Measurements from ENCODE around the gene SPATA2. TPM values are rescaled to one million over a fixed set of nuclear protein-coding genes. Genes with fewer than 3 reads are reported as not detected.

Gene SPATA2
- total and polyA plus RNA-seq, 2 experiments from 2014 or later, result 5.3 to 9.3 TPM

DNA sequence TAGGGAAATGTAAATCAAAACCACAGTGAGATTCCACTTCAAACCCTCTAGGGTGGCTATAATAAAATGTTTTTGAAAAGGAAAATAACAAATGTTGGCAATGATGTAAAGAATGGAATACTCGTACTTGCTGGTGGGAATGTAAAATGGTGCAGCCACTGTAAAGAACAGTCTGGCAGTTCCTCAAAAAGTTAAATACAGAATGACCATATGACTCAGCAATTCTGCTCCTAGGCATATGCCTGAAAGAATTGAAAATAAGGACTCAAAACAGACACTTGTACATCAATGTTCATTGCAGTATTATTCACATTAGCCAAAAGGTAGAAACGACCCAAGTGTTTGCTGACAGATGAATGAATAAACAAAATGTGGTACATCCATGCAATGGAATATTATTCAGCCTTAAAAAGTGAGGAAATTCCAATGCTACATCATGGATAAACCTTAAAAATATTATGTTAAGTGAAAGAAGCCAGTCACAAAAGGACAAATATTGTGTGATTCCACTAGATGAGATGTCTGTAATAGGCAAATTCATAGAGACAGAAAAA, 10.6 kb upstream of the SPATA2 start (continued):
- TF ChIP-seq EZH2 (IDR thresholded peaks at IDR 0.05; ENCODE audit: low read depth, unreplicated experiment), result no peak
- TF ChIP-seq EZH2phosphoT487 (IDR thresholded peaks at IDR 0.05; ENCODE audit: unreplicated experiment), result no peak
- TF ChIP-seq, protein P1, sequence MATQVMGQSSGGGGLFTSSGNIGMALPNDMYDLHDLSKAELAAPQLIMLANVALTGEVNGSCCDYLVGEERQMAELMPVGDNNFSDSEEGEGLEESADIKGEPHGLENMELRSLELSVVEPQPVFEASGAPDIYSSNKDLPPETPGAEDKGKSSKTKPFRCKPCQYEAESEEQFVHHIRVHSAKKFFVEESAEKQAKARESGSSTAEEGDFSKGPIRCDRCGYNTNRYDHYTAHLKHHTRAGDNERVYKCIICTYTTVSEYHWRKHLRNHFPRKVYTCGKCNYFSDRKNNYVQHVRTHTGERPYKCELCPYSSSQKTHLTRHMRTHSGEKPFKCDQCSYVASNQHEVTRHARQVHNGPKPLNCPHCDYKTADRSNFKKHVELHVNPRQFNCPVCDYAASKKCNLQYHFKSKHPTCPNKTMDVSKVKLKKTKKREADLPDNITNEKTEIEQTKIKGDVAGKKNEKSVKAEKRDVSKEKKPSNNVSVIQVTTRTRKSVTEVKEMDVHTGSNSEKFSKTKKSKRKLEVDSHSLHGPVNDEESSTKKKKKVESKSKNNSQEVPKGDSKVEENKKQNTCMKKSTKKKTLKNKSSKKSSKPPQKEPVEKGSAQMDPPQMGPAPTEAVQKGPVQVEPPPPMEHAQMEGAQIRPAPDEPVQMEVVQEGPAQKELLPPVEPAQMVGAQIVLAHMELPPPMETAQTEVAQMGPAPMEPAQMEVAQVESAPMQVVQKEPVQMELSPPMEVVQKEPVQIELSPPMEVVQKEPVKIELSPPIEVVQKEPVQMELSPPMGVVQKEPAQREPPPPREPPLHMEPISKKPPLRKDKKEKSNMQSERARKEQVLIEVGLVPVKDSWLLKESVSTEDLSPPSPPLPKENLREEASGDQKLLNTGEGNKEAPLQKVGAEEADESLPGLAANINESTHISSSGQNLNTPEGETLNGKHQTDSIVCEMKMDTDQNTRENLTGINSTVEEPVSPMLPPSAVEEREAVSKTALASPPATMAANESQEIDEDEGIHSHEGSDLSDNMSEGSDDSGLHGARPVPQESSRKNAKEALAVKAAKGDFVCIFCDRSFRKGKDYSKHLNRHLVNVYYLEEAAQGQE (IDR thresholded peaks at IDR 0.05; ENCODE audit: unreplicated experiment), result no peak
- TF ChIP-seq, protein P2, sequence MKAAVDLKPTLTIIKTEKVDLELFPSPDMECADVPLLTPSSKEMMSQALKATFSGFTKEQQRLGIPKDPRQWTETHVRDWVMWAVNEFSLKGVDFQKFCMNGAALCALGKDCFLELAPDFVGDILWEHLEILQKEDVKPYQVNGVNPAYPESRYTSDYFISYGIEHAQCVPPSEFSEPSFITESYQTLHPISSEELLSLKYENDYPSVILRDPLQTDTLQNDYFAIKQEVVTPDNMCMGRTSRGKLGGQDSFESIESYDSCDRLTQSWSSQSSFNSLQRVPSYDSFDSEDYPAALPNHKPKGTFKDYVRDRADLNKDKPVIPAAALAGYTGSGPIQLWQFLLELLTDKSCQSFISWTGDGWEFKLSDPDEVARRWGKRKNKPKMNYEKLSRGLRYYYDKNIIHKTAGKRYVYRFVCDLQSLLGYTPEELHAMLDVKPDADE (IDR thresholded peaks at IDR 0.05), result no peak
- no peak for TF ChIP-seq POLR2AphosphoS5 (IDR thresholded peaks at IDR 0.05; ENCODE audit: low read depth)

DNA sequence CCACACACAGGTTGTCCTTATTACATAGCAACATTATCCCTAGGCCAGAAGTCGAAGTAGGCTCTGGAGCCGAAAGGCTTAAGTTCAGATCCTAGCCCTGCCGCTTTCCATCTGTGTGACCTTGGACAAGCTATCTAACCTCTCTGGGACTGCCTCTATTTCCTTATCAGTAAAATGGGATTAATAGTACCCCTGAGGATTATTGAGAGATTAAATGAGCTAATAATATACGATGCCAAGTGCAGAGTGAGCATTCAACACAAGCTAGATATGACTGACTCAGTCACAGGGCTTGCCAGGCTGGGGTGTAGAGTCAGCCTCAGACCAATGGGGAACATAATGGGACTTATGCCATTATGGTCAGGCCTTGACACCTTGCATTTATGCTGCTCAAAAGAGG, 8.9 kb upstream of the SPATA2 start:
- H3K36me3 Mint-ChIP-seq (ENCODE audit: low read depth), result no peaks in the 10 kb centered on the region
- H4K20me1 ChIP-seq (replicated peaks; ENCODE audit: insufficient read depth), result no peaks in the 10 kb centered on the region
- ATAC-seq, result no peak
- H3K27me3 ChIP-seq (ENCODE audit: insufficient read depth), result no peaks in the 10 kb centered on the region
- H3K4me3 ChIP-seq, result no peak overlapping the region
- H3K4me1 Mint-ChIP-seq, result 0 out of 3 replicates have a peak, but pooled peaks cover 2% of the 10 kb centered on the region
- no peaks in the 10 kb centered on the region for H3F3A ChIP-seq (replicated peaks; ENCODE audit: low read depth)
- no peak overlapping the region for H3K4me3 Mint-ChIP-seq
- H3K79me2 ChIP-seq (replicated peaks; ENCODE audit: insufficient read depth), result no peaks in the 10 kb centered on the region
- H3K4me1 ChIP-seq (ENCODE audit: insufficient read depth), result no peaks in the 10 kb centered on the region
- no peak overlapping the region for H3K4me2 ChIP-seq
- DNase-seq (ENCODE audit: low spot score), result no peak
- no peaks in the 10 kb centered on the region for H3K36me3 ChIP-seq (ENCODE audit: insufficient read depth)
- no peak overlapping the region for H3K27ac Mint-ChIP-seq
- H3K9me3 Mint-ChIP-seq, result 0 out of 3 replicates have a peak, but pooled peaks cover 4% of the 10 kb centered on the region
- H3K9me2 ChIP-seq (ENCODE audit: insufficient read depth), result no peaks in the 10 kb centered on the region
- H2AFZ ChIP-seq, result no peak overlapping the region
- H3K27me3 Mint-ChIP-seq (ENCODE audit: insufficient read depth, low read depth, poor library complexity), result peaks cover 10% of the 10 kb centered on the region
- H3K27ac ChIP-seq (ENCODE audit: low read depth), result no peak overlapping the region
- no peak for TF ChIP-seq JUNB (IDR thresholded peaks at IDR 0.05; ENCODE audit: unreplicated experiment)
- TF ChIP-seq, protein P3, sequence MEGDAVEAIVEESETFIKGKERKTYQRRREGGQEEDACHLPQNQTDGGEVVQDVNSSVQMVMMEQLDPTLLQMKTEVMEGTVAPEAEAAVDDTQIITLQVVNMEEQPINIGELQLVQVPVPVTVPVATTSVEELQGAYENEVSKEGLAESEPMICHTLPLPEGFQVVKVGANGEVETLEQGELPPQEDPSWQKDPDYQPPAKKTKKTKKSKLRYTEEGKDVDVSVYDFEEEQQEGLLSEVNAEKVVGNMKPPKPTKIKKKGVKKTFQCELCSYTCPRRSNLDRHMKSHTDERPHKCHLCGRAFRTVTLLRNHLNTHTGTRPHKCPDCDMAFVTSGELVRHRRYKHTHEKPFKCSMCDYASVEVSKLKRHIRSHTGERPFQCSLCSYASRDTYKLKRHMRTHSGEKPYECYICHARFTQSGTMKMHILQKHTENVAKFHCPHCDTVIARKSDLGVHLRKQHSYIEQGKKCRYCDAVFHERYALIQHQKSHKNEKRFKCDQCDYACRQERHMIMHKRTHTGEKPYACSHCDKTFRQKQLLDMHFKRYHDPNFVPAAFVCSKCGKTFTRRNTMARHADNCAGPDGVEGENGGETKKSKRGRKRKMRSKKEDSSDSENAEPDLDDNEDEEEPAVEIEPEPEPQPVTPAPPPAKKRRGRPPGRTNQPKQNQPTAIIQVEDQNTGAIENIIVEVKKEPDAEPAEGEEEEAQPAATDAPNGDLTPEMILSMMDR (conservative IDR thresholded peaks at IDR 0.05; ENCODE audit: low read depth in 2 of 2), result no peak
- TF ChIP-seq, protein P4, sequence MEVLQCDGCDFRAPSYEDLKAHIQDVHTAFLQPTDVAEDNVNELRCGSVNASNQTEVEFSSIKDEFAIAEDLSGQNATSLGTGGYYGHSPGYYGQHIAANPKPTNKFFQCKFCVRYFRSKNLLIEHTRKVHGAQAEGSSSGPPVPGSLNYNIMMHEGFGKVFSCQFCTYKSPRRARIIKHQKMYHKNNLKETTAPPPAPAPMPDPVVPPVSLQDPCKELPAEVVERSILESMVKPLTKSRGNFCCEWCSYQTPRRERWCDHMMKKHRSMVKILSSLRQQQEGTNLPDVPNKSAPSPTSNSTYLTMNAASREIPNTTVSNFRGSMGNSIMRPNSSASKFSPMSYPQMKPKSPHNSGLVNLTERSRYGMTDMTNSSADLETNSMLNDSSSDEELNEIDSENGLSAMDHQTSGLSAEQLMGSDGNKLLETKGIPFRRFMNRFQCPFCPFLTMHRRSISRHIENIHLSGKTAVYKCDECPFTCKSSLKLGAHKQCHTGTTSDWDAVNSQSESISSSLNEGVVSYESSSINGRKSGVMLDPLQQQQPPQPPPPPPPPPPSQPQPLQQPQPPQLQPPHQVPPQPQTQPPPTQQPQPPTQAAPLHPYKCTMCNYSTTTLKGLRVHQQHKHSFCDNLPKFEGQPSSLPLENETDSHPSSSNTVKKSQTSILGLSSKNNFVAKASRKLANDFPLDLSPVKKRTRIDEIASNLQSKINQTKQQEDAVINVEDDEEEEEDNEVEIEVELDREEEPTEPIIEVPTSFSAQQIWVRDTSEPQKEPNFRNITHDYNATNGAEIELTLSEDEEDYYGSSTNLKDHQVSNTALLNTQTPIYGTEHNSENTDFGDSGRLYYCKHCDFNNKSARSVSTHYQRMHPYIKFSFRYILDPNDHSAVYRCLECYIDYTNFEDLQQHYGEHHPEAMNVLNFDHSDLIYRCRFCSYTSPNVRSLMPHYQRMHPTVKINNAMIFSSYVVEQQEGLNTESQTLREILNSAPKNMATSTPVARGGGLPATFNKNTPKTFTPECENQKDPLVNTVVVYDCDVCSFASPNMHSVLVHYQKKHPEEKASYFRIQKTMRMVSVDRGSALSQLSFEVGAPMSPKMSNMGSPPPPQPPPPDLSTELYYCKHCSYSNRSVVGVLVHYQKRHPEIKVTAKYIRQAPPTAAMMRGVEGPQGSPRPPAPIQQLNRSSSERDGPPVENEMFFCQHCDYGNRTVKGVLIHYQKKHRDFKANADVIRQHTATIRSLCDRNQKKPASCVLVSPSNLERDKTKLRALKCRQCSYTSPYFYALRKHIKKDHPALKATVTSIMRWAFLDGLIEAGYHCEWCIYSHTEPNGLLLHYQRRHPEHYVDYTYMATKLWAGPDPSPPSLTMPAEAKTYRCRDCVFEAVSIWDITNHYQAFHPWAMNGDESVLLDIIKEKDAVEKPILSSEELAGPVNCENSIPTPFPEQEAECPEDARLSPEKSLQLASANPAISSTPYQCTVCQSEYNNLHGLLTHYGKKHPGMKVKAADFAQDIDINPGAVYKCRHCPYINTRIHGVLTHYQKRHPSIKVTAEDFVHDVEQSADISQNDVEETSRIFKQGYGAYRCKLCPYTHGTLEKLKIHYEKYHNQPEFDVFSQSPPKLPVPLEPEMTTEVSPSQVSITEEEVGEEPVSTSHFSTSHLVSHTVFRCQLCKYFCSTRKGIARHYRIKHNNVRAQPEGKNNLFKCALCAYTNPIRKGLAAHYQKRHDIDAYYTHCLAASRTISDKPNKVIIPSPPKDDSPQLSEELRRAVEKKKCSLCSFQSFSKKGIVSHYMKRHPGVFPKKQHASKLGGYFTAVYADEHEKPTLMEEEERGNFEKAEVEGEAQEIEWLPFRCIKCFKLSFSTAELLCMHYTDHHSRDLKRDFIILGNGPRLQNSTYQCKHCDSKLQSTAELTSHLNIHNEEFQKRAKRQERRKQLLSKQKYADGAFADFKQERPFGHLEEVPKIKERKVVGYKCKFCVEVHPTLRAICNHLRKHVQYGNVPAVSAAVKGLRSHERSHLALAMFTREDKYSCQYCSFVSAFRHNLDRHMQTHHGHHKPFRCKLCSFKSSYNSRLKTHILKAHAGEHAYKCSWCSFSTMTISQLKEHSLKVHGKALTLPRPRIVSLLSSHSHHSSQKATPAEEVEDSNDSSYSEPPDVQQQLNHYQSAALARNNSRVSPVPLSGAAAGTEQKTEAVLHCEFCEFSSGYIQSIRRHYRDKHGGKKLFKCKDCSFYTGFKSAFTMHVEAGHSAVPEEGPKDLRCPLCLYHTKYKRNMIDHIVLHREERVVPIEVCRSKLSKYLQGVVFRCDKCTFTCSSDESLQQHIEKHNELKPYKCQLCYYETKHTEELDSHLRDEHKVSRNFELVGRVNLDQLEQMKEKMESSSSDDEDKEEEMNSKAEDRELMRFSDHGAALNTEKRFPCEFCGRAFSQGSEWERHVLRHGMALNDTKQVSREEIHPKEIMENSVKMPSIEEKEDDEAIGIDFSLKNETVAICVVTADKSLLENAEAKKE (CRISPR knock-in tag; IDR thresholded peaks at IDR 0.05), result no peak
- TF ChIP-seq EZH2phosphoT487 (IDR thresholded peaks at IDR 0.05; ENCODE audit: unreplicated experiment), result no peak
- TF ChIP-seq EZH2 (IDR thresholded peaks at IDR 0.05; ENCODE audit: low read depth, unreplicated experiment), result no peak
- TF ChIP-seq CREB1 (CRISPR knock-in tag; IDR thresholded peaks at IDR 0.05; ENCODE audit: low read depth), result no peak
- no peak for TF ChIP-seq ZNF331 (CRISPR knock-in tag; IDR thresholded peaks at IDR 0.05; ENCODE audit: low read depth)
- TF ChIP-seq POLR2AphosphoS5 (IDR thresholded peaks at IDR 0.05; ENCODE audit: low read depth), result no peak
- TF ChIP-seq, protein P2 (IDR thresholded peaks at IDR 0.05), result no peak
